NCI-H526 (cell line): Measurements from ENCODE around the gene OPTC.
"Not testable (repeated sequence)": the region's sequence is repeated elsewhere in the genome, so short reads cannot be mapped to it uniquely, and the experiment has no call there.

Experiments
- DNase-seq, 2 experiments: peaks; one replicate each; lab custom pipeline; 2025; lab: John Stamatoyannopoulos, UW

Gene OPTC

DNA sequence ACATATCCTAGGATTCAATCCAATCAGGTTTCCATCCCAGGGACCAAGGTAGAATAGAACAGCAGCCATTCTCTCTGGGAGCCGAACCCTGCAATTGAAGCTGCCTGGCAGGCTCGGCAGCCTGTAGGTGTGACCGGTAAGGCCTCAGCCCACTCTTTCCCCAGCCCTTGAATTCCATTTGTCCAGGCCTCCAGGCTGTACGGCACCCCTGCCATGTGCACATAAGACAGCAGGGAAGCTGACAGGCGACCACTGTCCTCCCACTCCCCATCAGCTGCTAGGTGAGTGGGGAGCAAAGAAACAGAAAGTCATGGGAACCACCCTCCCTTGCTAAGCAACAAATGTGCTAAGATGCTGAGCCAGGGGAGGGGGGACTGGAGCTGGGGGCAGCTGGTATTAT is 23.0 kb downstream of the OPTC start:
- DNase-seq: no peak

DNA sequence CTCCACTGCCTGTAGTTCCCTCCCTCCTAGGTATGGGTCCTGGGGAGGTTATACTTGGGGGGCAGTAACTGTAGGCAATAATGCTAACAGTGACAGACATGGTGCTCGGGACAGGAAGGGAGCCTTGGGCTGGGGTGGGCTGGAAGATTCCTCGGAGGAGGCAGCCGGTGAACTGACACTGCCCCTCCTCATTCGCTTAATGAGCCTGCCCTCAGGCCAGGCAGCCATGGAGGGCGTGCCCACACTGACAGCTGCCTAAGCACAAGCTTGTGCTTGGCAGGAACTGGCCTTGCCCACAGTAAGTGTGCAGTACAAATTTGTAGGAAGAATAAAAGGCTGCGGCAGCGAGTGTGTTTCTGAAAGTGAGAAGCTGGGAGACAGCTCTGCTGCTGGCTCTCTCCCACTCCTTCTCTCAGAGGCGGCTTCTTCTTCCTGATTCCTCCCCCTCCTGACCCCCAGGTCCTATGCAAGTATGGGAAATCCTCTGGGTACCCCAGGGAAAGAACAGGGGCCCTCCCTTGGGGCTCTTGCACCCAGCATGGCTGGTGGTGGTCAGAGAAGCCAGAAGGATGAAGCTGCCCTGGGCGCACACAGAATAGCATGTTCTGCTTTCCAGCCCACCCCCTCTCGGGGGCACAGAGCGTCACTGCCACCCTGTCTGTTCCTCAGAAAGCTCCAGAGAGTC is 23.6 kb downstream of the OPTC start:
- DNase-seq: peak in 1 of 2 experiments; percentile 34

DNA sequence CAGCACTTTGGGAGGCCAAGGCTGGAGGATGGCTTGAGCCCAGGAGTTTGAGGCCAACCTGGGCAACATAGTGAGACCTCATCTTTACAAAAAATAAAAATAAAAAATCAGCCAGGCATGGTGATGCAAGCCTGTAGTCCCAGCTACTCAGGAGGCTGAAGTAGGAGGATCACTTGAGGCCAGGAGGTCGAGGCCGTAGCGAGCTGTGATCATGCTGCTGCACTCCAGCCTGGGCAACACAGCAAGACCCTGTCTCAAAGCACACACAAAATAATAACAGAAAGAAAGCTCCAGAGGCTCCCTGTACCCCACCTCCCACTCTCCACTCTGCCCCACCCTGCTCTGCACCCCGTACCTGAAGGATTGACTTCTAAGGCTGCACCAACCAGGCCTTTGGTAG is 24.2 kb downstream of the OPTC start:
- not testable (repeated sequence) for DNase-seq

DNA sequence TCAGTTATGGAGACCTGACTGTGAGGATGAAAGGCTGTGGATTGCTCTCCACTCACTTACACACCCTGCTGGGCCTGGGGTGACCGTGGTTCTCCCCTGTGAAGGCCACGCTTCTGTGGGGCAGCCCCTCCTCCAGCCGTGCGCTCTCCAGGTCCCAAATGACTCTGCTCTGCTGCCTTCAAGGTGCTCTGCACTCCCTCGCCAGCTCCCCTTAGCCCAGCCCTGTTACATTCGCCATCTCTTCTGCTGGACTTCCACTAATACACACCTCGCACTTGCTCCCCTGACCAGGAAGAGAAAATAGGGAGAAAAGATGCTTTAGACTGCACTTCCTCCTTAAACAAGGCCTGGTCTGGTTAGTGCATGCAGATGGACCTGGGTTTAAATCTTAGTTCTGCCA is 24.6 kb downstream of the OPTC start:
- no peak for DNase-seq

DNA sequence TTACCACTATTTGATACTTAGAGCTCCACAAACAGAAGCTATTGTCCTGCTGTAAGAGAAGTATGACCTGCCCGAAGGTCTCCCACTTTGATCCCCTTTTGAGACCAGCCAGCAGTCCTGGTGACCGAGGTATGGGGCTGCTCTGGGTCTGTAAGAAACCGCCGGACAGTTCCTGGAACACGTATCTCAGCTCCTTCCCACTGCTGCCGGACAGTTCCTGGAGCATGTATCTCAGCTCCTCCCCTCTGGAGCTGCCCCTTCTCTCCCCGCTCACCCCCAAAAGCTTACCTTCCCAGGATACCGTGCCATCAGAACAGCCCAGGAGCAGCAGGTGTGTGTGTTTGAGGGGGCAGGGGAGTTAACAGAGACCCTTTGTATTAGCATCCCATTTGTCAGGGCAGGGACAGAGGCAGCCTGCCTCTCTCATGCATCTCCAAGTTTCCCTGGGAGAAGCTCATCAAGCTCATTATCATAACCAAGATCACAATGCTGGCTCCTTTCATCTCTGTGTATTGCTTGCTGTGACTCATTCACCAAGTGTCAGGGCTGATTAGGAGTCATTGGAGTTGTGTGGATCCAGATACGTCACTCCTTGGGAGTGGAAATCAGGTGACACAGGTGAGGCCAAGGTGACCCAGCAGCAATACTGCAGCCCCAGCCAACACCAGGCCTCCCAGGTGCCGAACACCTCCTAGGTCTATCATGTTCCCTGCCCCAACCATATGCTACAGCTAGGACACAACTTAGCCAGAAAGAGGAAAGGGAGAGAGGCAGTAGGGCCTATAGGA is 25.3 kb downstream of the OPTC start:
- no peak for DNase-seq

DNA sequence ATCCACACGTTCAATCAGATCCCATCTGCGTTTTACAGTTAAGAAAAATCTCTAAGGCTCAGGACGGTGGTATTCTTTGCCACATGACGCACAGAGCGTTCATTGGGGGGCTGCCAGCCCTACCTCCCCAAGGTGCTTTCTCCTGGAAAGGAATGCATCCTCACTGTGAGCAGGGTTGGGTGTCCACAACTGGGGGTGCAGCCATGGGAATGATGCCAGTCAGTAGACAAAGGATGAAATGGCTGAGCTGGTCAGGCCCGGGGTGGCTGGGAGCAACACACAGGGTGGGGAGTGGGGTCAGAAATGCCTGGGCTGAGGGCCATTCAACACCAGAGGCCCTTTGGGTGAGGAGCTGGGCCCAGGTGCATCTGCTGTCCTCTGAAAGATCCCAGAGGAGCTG is 25.9 kb downstream of the OPTC start:
- DNase-seq: no peak

- no peak for DNase-seq
These were observed 26.4 kb downstream of the OPTC start for GRCh38 chr1:203520315-203520714.

- no peak for DNase-seq
These were observed 27.3 kb downstream of the OPTC start for GRCh38 chr1:203521074-203521794.

DNA sequence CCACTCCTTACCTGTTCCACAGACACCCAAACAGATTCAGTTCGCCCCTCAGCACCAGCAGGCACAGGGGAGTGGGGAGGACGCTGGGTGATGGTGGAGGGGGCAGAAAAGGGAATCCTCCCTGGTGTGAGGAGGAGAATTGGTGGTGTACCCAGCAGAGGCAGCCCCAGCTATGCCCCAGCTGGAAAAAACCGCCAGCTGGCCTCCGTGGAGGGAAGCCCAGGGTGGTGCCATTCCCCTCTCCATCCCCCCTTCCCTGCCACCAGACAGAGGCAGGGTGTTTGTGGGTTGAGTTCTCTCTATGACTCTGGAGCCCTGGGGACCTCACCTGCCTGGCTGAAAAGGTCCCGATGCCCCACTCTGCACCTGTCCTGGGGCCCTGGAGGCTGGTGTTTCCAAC is 27.9 kb downstream of the OPTC start:
- DNase-seq: no peak

GRCh38 chr1:203522237-203522636 is 28.3 kb downstream of the OPTC start:
- no peak for DNase-seq

DNA sequence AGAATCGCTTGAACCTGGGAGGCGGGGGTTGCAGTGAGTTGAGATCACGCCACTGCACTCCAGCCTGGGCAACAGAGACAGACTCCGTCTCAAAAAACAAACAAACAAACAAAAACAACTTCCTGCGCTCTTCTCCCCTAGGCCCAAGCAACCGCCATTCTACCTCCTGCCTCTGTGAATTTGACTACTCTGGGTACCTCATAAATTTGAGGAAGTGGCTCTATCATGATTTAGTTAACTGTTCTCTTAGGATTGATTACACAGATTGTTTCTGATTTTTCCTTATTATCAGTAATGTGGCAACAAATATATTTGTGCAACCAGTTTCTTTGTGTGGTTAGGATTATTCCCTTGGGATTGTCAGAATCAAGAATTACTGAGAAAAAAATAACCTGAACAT is 29.7 kb downstream of the OPTC start:
- DNase-seq: no peak

GRCh38 chr1:203524152-203524551 is 30.2 kb downstream of the OPTC start:
- DNase-seq: no peak

DNA sequence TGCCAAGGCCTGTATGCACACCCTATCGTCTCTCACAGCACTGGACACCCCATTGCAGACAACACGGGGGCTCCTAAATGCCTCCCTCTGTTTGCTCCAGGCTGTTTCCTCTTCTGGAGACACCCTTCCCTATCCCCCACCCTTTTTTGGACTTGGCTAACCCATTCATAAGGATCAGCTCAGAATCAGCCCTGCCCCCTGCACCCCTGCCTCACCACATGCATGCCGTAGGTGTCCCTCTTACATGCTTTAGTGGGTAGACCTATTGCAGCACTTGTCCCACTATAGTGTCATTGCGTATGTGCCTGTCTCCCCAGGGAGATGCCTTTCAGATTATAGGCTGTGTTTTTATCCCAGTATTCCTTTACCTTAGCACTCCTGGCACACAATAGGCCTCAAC is 30.9 kb downstream of the OPTC start:
- no peak for DNase-seq

GRCh38 chr1:203525685-203526084 is 31.7 kb downstream of the OPTC start:
- no peak for DNase-seq

DNA sequence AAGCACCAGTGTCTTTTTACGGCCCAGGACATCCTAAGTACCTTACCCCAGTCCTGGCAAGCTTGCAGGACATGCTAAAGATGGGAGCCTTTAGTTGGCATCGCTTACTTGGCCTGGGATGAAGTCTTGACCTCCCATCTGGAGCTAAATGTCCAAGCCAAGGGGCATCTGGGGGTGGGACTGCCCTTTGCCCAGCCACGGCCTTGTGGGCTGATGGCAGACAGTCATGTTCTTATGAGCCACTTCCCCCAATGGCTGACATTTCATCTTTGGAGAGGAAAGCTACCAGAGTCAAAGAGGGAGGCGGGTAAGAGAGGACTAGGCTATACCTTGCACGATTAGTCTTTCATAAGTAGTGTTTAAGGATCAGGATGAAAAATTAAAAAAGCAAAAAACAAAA is 32.2 kb downstream of the OPTC start:
- no peak for DNase-seq

DNA sequence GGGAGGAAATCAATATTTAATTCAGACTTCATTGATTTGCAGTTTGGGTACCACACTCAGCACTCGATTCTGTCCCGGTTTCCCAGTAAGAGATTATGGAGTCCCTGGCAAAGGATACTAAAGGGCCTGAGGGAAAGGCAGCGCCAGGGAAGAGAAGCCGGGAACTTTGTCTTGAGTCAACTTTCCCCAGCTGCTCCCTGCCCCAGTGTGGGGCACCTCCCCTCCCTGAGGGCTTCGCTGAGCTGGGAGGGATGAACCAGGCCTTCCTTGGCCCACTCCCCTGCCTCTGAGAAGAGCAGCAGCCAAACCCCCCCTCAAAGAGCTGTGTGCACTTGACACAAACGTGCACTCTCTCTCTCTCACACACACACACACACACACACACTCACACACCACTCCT is 32.6 kb downstream of the OPTC start:
- no peak for DNase-seq

GRCh38 chr1:203527013-203527412 is 33.1 kb downstream of the OPTC start:
- DNase-seq: no peak

- DNase-seq: no peak
These were observed 34.1 kb downstream of the OPTC start for GRCh38 chr1:203528063-203528462.

GRCh38 chr1:203528976-203529835 is 35.3 kb downstream of the OPTC start:
- DNase-seq: no peak

DNA sequence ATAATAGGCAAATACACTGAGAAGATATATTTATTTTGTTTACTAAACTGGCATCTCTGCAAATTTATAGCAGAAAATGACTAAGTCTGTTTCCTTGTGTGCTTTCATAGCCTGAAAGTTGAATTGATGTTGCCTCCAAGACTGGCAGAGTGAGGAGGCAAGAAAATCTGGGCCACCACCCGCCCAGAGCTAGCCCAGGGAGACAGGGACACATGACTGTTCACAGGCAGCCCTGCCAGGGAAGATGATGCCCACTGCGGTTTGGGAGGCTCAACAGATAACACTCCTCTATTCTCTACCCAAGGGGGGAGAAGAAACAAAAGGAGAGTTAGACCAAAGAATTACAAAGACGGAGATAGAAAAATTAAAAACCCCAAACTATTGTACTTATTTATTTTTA is 37.1 kb downstream of the OPTC start:
- DNase-seq: no peak

GRCh38 chr1:203534012-203534411 is 40.1 kb downstream of the OPTC start:
- no peak for DNase-seq

GRCh38 chr1:203534526-203534925 is 40.6 kb downstream of the OPTC start:
- no peak for DNase-seq
